ENCODE data around the gene COL4A2. TPM values are rescaled to one million over a fixed set of nuclear protein-coding genes. Genes with fewer than 3 reads are reported as not detected.

The COL4A2 gene
- total RNA-seq, 4 donors from 2014 or later, result 97.6 to 193 (median 131) TPM

GRCh38 chr13:110305544-110305943 is 1.5 kb upstream of the COL4A2 start:
- intact Hi-C loops (cut with DNase I), result no loop called here
- Histone ChIP-seq H3K9me3 (no peaks in the 10 kb centered on the region), H3K36me3 (no peaks in the 10 kb centered on the region), H3K4me3 (replicated peaks in 1 of 3) (peak overlapping the region in 1 of 3 donors; percentile 97), H3K4me1 (peaks cover 42 to 66% of the 10 kb centered on the region in 2 donors), H3K27me3 (no peaks in the 10 kb centered on the region), H3K27ac (peak overlapping the region; percentile 90 to 99 (median 93))
- 25 to 34% methylated on average over 2 of the region's 2 CpGs for WGBS, 2 donors
- DNase-seq, result no peak
- TF ChIP-seq CTCF (IDR thresholded peaks at IDR 0.05) (no peak), POLR2A (IDR thresholded peaks at IDR 0.05) (no peak)

GRCh38 chr13:110305949-110306339 is 1.1 kb upstream of the COL4A2 start:
- no peak for TF ChIP-seq CTCF (IDR thresholded peaks at IDR 0.05)
- TF ChIP-seq POLR2A (IDR thresholded peaks at IDR 0.05), result peak in 1 of 2 donors; percentile 52
- H3K4me1 ChIP-seq, result peaks cover 42 to 66% of the 10 kb centered on the region in 2 donors
- WGBS, 2 donors, result 2 to 11% methylated on average over 6 of the region's 6 CpGs
- intact Hi-C loops (cut with DNase I), result no loop called here
- H3K36me3 ChIP-seq, result no peaks in the 10 kb centered on the region
- peak; percentile 39 to 48 for DNase-seq
- peak overlapping the region in 2 of 3 donors; percentile 76 to 97 for H3K4me3 ChIP-seq (replicated peaks in 1 of 3)
- no peaks in the 10 kb centered on the region for H3K9me3 ChIP-seq
- peak overlapping the region; percentile 90 to 99 (median 93) for H3K27ac ChIP-seq
- no peaks in the 10 kb centered on the region for H3K27me3 ChIP-seq

- 0 to 3% methylated on average over 2 to 23 of the region's 53 CpGs for WGBS, 2 donors
- Histone ChIP-seq H3K27ac (peak overlapping the region; percentile 90 to 99 (median 93)), H3K4me1 (peaks cover 45 to 66% of the 10 kb centered on the region in 2 donors), H3K36me3 (no peaks in the 10 kb centered on the region), H3K9me3 (no peaks in the 10 kb centered on the region), H3K4me3 (replicated peaks in 1 of 3) (peak overlapping the region; percentile 76 to 97 (median 76)), H3K27me3 (no peaks in the 10 kb centered on the region)
- intact Hi-C loops (cut with DNase I), result no loop called here
- no peak for TF ChIP-seq CTCF (IDR thresholded peaks at IDR 0.05)
- no peak for TF ChIP-seq POLR2A (IDR thresholded peaks at IDR 0.05)
- peak; percentile 38 to 39 for DNase-seq
These were observed 634 bp upstream of the COL4A2 start for GRCh38 chr13:110306340-110306959.

- Histone ChIP-seq H3K4me1 (peaks cover 57 to 71% of the 10 kb centered on the region in 2 donors), H3K36me3 (no peaks in the 10 kb centered on the region), H3K27me3 (no peaks in the 10 kb centered on the region), H3K4me3 (replicated peaks in 1 of 3) (peak overlapping the region; percentile 76 to 97 (median 76)), H3K27ac (peak overlapping the region; percentile 90 to 99 (median 93)), H3K9me3 (no peaks in the 10 kb centered on the region)
- peak in 1 of 2 donors; percentile 60 for TF ChIP-seq POLR2A (IDR thresholded peaks at IDR 0.05)
- TF ChIP-seq CTCF (IDR thresholded peaks at IDR 0.05), result no peak
- DNase-seq, result peak; percentile 51 to 72
- intact Hi-C loops (cut with DNase I), result no loop called here
- WGBS, 2 donors, result 2% methylated on average over 31 to 43 of the region's 64 CpGs
These were observed 927 bp downstream of the COL4A2 start for GRCh38 chr13:110307767-110308655.
